SIG-M5 treated with dmso at 0.1 percent for 504 hours (cell line): ENCODE results near the gene NR3C1.

Experiments
- DNase-seq: peaks from one replicate; lab custom pipeline; 2025; ENCODE audit not compliant: unreplicated experiment; lab: John Stamatoyannopoulos, UW

The NR3C1 gene

GRCh38 chr5:143267186-143267585 lies 136.3 kb downstream of the NR3C1 start:
- no peak for DNase-seq

DNA sequence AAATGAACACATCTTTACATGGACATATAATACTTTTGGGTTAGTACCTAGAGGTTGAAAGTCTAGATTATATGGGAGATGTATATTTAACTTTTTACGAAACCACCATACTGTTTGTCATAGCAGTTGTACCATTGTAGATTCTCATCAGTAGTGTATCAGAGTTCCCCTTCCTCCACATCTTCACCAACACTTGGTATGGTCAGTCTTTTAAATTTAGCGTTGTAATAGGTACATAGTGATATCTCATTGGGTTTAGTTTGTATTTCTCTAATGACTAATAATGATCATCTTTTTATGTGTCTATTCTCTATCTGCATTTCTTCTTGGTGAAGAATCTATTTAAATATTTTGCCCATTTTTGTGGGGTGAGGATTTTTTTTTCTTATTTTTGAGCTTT lies 137.5 kb downstream of the NR3C1 start:
- no peak for DNase-seq

DNA sequence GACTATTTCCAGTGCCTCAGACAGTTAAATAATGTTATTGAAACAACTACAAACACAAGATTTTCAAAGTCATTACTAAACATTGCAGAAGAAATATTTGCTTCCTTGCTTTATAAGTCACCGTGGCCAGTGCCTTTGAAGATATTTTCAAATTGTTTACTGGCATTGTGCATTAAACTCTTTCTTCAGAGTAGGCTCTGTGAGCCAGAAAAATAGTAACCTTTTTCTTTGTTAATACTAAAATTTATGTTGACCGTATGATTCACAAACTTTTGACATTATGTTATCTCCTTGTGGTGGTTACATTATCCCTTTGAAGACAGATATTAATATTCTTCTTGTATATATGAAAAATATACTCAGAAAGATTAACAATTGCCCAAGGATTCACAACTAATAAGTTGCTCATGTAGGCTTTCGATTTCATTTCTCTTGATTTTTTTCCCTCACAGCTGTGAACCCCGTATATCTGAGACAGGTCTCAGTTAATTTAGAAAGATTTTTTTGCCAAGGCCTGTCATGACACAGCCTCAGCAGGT lies 140.1 kb downstream of the NR3C1 start:
- DNase-seq, result no peak

- DNase-seq, result no peak
These were observed 140.9 kb downstream of the NR3C1 start for GRCh38 chr5:143262393-143263174.

- DNase-seq, result peak; percentile 55
These were observed 141.6 kb downstream of the NR3C1 start for GRCh38 chr5:143261748-143262392.

DNA sequence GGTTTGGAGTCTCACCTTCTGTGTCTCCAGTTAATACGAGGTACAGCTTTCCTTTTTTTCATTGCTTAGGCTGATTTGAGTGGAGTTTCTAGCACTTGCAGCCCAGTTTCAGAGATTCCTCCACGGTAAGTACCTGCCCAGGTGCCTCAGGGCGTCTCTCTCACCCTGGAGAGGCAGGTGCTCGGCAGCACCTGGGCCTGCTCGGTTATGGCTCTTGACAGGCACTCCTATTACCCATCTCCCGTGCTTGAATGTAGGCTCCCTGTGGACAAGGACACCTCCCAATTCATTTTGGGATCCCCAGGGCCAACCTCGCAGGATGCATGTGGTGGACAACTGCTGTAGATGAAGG lies 144.3 kb downstream of the NR3C1 start:
- no peak for DNase-seq

DNA sequence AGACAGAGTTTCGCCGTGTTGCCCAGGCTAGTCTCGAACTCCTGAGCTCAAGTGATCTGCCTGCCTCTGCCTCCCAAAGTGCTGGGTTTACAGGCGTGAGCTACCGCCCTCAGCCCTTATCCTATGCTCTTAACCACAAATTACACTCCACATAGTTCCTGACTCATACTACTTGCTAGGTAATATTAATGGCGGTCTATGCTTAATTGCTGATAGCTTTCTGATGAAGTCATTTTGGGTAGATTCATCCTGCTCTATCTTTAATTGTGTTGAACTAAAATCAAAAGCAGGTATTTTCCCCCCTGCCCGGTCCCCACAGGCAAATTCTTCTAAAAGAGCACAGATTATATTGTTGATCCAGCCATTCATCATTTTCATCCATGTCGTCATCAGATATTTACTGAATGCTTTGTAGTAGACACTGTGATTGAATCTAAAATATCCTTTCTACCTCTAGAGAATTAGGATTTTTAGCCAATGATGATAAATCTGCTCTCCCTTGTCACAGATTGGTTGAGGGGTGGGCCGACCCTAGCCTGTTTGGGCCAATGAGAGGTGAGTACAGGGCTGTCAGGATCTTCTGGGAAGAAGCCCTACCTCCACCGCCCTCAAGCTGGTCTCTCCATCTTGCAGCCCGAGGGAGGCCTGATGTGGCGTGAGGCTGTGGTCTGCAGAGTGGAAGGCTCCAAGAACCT lies 144.8 kb downstream of the NR3C1 start:
- DNase-seq, result no peak

DNA sequence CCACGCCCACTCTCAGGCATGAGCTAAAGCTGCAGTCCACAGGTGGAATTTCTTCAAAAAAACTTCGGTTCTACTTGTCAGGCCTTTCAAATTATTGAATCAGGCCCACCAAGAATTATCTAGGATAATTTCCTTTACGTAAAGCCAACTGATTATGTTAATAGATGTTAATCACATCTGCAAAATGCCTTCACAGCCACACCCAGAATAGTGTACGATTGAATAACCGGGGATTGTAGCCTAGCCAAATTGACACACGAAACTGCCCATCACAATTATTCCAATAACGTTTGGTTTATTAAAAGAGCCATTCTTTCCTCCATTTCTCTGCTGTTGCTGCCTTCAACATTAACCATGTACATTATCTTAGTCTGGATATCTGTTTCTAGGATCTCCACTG lies 148.7 kb downstream of the NR3C1 start:
- DNase-seq, result no peak

DNA sequence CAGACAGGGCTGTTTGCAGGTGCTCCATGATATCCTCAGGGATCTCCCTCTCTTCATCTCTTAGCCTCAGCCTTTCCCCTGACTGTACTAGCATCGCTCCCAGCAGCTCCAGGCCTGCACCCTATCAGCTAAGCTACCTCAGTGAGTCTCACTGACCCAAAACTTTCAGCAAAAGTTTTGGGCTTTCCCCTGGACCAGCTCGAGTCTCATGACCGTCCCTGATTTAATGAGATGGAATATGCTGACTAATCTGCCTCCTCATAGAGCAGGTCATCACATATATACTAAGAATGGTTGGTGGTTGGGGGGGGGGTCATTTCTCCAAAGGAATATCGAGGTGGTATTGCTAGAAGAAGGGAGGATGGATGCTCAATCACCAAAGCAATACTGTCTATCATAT lies 151.5 kb downstream of the NR3C1 start:
- DNase-seq, result no peak

DNA sequence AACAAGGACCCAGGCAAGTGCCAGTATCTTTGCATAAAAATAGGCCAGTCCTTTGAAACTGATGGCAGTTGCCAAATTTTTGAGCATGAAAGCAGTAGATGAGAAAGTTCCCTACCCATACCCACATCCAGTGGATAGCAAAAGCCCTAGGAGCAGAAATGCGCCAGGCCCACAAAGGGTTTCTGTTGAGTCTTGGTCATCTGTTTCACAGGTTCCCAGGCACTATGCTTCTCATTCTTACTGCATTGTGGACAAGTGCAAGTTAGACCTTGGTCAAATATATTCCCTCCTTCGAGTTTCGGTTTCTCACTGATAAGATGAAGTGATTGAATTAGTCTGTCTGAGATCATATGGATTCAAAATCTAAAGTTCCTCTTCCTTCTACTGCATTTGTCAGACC lies 152.3 kb downstream of the NR3C1 start:
- no peak for DNase-seq

GRCh38 chr5:143249851-143250250 lies 153.6 kb downstream of the NR3C1 start:
- DNase-seq, result no peak

- no peak for DNase-seq
These were observed 154.5 kb downstream of the NR3C1 start for GRCh38 chr5:143248822-143249579.

- DNase-seq, result no peak
These were observed 155.1 kb downstream of the NR3C1 start for GRCh38 chr5:143248391-143248790.

GRCh38 chr5:143247134-143247815 lies 156.2 kb downstream of the NR3C1 start:
- DNase-seq, result no peak

- DNase-seq, result peak; percentile 10
These were observed 157.4 kb downstream of the NR3C1 start for GRCh38 chr5:143245929-143246561.

- DNase-seq, result no peak
These were observed 158.5 kb downstream of the NR3C1 start for GRCh38 chr5:143244990-143245389.

DNA sequence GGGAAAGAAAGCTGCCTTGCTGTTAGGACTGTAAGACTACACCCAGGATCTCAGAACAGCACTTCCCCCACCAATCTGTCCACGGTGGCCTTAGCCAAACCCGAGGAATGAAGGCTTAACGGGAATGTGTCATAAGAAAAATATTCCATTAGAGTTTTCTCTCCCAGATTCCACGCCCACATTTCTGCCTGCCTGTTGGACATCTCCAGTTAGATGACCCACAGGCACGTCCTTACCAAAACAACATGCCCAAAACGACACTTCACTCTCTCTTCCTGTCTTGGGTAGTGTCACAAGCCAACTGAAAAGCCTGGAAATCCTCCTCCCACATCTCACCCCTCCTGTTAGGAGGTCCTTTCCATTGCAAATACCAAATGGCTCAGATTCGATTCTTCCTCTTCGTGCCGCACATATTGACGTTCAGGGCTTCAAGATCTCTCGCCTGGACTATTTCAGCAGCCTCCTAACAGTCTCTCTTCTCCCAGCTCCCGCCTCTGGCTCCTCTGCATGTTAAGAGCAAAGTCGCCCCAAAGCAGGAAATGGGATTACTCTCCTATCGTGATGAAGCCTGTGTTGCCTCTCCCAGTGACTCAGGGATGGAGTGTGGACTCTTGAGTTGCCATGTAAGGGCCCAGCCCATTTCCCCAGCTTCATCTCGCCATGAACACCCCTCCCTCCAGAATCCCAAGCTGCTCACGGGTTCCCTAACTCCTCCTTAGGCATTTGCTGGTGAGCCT lies 159.3 kb downstream of the NR3C1 start:
- DNase-seq, result no peak

DNA sequence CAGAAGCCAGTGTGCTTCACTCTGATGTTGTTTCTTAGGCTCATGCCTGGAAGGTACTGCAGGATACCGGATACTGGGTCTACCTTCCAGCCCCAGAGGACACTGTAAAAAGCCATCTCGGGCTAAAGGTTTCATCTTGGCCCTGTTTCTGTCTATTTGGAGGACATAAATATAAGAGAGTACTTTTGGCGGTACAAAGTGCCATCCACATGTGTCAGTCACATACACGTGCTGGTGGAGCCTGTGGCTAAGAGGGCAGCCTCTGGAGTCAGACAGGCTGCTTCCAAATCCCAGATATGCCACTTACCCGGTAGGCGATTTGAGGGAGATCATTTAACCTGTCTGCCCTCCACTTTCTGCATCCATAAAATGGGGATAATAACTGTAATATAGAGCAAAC lies 160.4 kb downstream of the NR3C1 start:
- DNase-seq, result no peak

GRCh38 chr5:143241892-143242291 lies 161.6 kb downstream of the NR3C1 start:
- no peak for DNase-seq
